ENCODE data around the gene KAZALD1. TPM values are rescaled to one million over a fixed set of nuclear protein-coding genes. Genes with fewer than 3 reads are reported as not detected.

KAZALD1 gene
- total RNA-seq, 1 donor from 2014 or later, result 16.8 TPM

GRCh38 chr10:101060036-101060950 lies 1.5 kb upstream of the KAZALD1 start:
- H3K4me3 Mint-ChIP-seq, result peak overlapping the region; percentile 91
- TF ChIP-seq CTCF (IDR thresholded peaks at IDR 0.05; ENCODE audit: unreplicated experiment), result peak; percentile 77
- peaks cover 24% of the 10 kb centered on the region for H3K27me3 Mint-ChIP-seq (ENCODE audit: low read depth)
- H3K36me3 Mint-ChIP-seq, result no peaks in the 10 kb centered on the region
- H3K4me1 Mint-ChIP-seq, result peaks cover 29% of the 10 kb centered on the region
- H3K9me3 Mint-ChIP-seq, result no peaks in the 10 kb centered on the region
- peak overlapping the region; percentile 97 for H3K27ac Mint-ChIP-seq
- DNase-seq (ENCODE audit: low spot score in 2 of 2, unreplicated experiment in 2 of 2), result peak; percentile 76 to 94

- peak; percentile 94 to 98 for DNase-seq (ENCODE audit: low spot score in 2 of 2, unreplicated experiment in 2 of 2)
- Mint-ChIP-seq H3K4me3 (peak overlapping the region; percentile 91), H3K4me1 (peaks cover 36% of the 10 kb centered on the region), H3K27me3 (ENCODE audit: low read depth) (peaks cover 32% of the 10 kb centered on the region), H3K27ac (peak overlapping the region; percentile 97), H3K36me3 (no peaks in the 10 kb centered on the region), H3K9me3 (no peaks in the 10 kb centered on the region)
- no peak for TF ChIP-seq CTCF (IDR thresholded peaks at IDR 0.05; ENCODE audit: unreplicated experiment)
Observed at GRCh38 chr10:101060951-101061623, 702 bp upstream of the KAZALD1 start.

- peak; percentile 47 for TF ChIP-seq CTCF (IDR thresholded peaks at IDR 0.05; ENCODE audit: unreplicated experiment)
- peak; percentile 53 to 75 for DNase-seq (ENCODE audit: low spot score in 2 of 2, unreplicated experiment in 2 of 2)
- no peaks in the 10 kb centered on the region for H3K36me3 Mint-ChIP-seq
- H3K4me3 Mint-ChIP-seq, result peak overlapping the region; percentile 91
- peaks cover 45% of the 10 kb centered on the region for H3K4me1 Mint-ChIP-seq
- peak overlapping the region; percentile 94 for H3K27ac Mint-ChIP-seq
- peaks cover 43% of the 10 kb centered on the region for H3K27me3 Mint-ChIP-seq (ENCODE audit: low read depth)
- H3K9me3 Mint-ChIP-seq, result no peaks in the 10 kb centered on the region
Observed at GRCh38 chr10:101062232-101063049, 652 bp downstream of the KAZALD1 start.

- peaks cover 48% of the 10 kb centered on the region for H3K27me3 Mint-ChIP-seq (ENCODE audit: low read depth)
- no peak overlapping the region for H3K27ac Mint-ChIP-seq
- H3K36me3 Mint-ChIP-seq, result no peaks in the 10 kb centered on the region
- no peaks in the 10 kb centered on the region for H3K9me3 Mint-ChIP-seq
- TF ChIP-seq CTCF (IDR thresholded peaks at IDR 0.05; ENCODE audit: unreplicated experiment), result no peak
- H3K4me1 Mint-ChIP-seq, result peaks cover 47% of the 10 kb centered on the region
- no peak for DNase-seq (ENCODE audit: low spot score in 2 of 2, unreplicated experiment in 2 of 2)
- peak overlapping the region; percentile 91 for H3K4me3 Mint-ChIP-seq
Observed at GRCh38 chr10:101063050-101063525, 1.3 kb downstream of the KAZALD1 start.
